ENCODE data around the gene AQP12B. TPM values are rescaled to one million over a fixed set of nuclear protein-coding genes. Genes with fewer than 3 reads are reported as not detected.

Gene AQP12B
- total and polyA plus RNA-seq, 7 experiments from 2014 or later = not detected

DNA sequence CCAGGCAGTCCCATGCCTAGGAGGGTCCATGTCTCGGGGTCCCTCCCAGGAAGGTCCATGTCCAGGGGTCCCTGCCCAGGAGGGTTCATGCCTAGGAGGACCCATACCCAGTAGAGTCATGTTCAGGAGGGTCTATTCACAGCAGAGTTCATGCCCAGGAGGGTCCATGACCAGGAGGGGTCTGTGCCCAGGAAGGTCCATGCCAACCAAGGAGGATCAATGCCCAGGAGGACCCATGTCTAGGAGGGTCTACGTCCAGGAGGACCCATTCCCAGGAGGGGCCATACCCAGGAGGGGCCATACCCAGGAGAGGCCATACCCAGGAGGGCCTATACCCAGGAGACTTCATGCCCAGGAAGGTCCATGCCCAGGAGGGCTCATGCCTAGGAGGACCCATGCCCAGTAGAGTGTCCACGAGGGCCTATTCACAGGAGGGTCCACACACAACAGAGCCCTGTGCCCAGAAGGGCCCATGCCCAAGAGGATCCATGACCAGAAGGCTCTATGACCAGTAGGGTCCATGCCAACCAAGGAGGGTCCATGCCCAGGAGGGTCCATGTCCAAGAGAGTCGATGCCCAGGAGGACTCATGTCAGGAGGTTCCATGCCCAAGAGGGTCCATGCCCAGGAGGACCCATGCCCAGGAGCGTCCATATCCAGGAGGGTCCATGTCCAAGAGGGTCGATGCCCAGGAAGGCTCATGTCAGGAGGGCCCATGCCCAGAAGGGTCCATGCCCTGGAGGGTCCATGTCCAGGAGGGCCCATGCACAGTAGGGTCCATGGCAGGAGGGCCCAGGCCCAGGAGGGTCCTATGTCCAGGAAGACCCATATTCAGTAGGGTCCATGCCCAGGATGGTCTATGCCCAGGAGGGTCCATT is 47.3 kb downstream of the AQP12B start:
- H3K9me3 ChIP-seq (ENCODE audit: control insufficient read depth in 2 of 3, low read length in 3 of 3) = peaks cover 0 to 8% (median 0%) of the 10 kb centered on the region in 3 experiments
- H3K27ac ChIP-seq (ENCODE audit: low read depth, low read length) = no peak overlapping the region
- H3K27me3 ChIP-seq (ENCODE audit: control insufficient read depth in 2 of 2, insufficient read depth in 2 of 2, low read length in 2 of 2) = no peaks in the 10 kb centered on the region
- Mint-ChIP-seq H3K27ac (peak overlapping the region in 1 of 9 donors; percentile 10), H3K9me3 (peaks cover 4 to 27% (median 16%) of the 10 kb centered on the region in 11 donors), H3K27me3 (peaks cover 0 to 4% (median 0%) of the 10 kb centered on the region in 5 donors), H3K4me3 (no peak overlapping the region), H3K4me1 (no peaks in the 10 kb centered on the region), H3K36me3 (peaks cover 0 to 35% (median 8%) of the 10 kb centered on the region in 5 donors)
- ATAC-seq = peak; percentile 24
- no peak for DNase-seq
- H3K4me3 ChIP-seq (ENCODE audit: low read length) = no peak overlapping the region
- peaks cover 0 to 3% (median 0%) of the 10 kb centered on the region in 3 experiments for H3K36me3 ChIP-seq (ENCODE audit: control insufficient read depth in 2 of 3, insufficient read depth in 3 of 3, low read length in 3 of 3)
- intact Hi-C loops (cut with micrococcal nuclease) = no loop called here
- CTCF ChIA-PET = no interaction called here
- POLR2A ChIA-PET = no interaction called here
- H3K4me1 ChIP-seq (ENCODE audit: control insufficient read depth in 2 of 2, insufficient read depth in 2 of 2, low read length in 2 of 2) = no peaks in the 10 kb centered on the region

DNA sequence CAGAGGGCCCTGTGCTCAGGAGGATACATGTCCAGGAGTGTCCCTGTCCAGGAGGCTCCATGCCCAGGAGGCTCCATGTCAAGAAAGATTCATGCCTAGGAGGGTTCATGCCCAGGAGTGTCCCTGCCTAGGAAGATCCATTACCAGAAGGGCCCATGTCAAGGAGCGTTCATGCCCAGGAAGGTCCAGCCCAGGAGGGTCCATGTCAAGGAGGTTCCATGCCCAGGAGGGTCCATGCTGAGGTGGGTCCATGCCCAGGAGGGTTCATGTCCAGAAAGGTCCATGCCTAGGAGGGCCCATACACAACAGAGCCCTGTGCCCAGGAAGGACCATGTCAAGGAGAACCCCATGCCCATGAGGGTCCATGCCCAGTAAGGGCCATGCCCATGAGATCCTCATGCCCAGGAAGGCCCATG is 50.4 kb downstream of the AQP12B start:
- Histone ChIP-seq H3K36me3 (ENCODE audit: control insufficient read depth in 2 of 3, insufficient read depth in 3 of 3, low read length in 3 of 3) (peaks cover 0 to 3% (median 0%) of the 10 kb centered on the region in 3 experiments), H3K27ac (ENCODE audit: low read depth, low read length) (no peak overlapping the region), H3K27me3 (ENCODE audit: control insufficient read depth in 2 of 2, insufficient read depth in 2 of 2, low read length in 2 of 2) (no peaks in the 10 kb centered on the region), H3K9me3 (ENCODE audit: control insufficient read depth in 2 of 3, low read length in 3 of 3) (peaks cover 0 to 8% (median 0%) of the 10 kb centered on the region in 3 experiments), H3K4me3 (ENCODE audit: low read length) (no peak overlapping the region), H3K4me1 (ENCODE audit: control insufficient read depth in 2 of 2, insufficient read depth in 2 of 2, low read length in 2 of 2) (peaks cover 2 to 12% of the 10 kb centered on the region in 2 donors)
- H3K9me3 Mint-ChIP-seq = peaks cover 4 to 27% (median 16%) of the 10 kb centered on the region in 11 donors
- ChIA-PET POLR2A (no interaction called here), CTCF (no interaction called here)
- peaks cover 0 to 9% (median 1%) of the 10 kb centered on the region in 7 donors for H3K4me1 Mint-ChIP-seq
- H3K36me3 Mint-ChIP-seq = peaks cover 0 to 35% (median 8%) of the 10 kb centered on the region in 5 donors
- ATAC-seq (no peak), DNase-seq (no peak)
- H3K4me3 Mint-ChIP-seq = no peak overlapping the region
- intact Hi-C loops (cut with micrococcal nuclease) = no loop called here
- no peaks in the 10 kb centered on the region for H3K27me3 Mint-ChIP-seq
- H3K27ac Mint-ChIP-seq = no peak overlapping the region

- no peak for ATAC-seq
- Histone ChIP-seq H3K27me3 (ENCODE audit: control insufficient read depth in 2 of 2, insufficient read depth in 2 of 2, low read length in 2 of 2) (no peaks in the 10 kb centered on the region), H3K27ac (ENCODE audit: low read depth, low read length) (no peak overlapping the region), H3K36me3 (ENCODE audit: control insufficient read depth in 2 of 3, insufficient read depth in 3 of 3, low read length in 3 of 3) (peaks cover 0 to 3% (median 0%) of the 10 kb centered on the region in 3 experiments), H3K4me3 (ENCODE audit: low read length) (no peak overlapping the region), H3K9me3 (ENCODE audit: control insufficient read depth in 2 of 3, low read length in 3 of 3) (peaks cover 0 to 8% (median 0%) of the 10 kb centered on the region in 3 experiments), H3K4me1 (ENCODE audit: control insufficient read depth in 2 of 2, insufficient read depth in 2 of 2, low read length in 2 of 2) (peaks cover 8 to 17% of the 10 kb centered on the region in 2 donors)
- peaks cover 0 to 15% (median 7%) of the 10 kb centered on the region in 7 donors for H3K4me1 Mint-ChIP-seq
- no peak for DNase-seq
- no peak overlapping the region for H3K4me3 Mint-ChIP-seq
- ChIA-PET POLR2A (no interaction called here), CTCF (no interaction called here)
- peaks cover 4 to 27% (median 16%) of the 10 kb centered on the region in 11 donors for H3K9me3 Mint-ChIP-seq
- H3K27me3 Mint-ChIP-seq = no peaks in the 10 kb centered on the region
- intact Hi-C loops (cut with micrococcal nuclease) = no loop called here
- H3K27ac Mint-ChIP-seq = no peak overlapping the region
- H3K36me3 Mint-ChIP-seq = peaks cover 0 to 35% (median 8%) of the 10 kb centered on the region in 5 donors
Measured at GRCh38 chr2:240631548-240632305, 51.0 kb downstream of the AQP12B start.

GRCh38 chr2:240630771-240631547 is 51.7 kb downstream of the AQP12B start:
- H3K36me3 ChIP-seq (ENCODE audit: control insufficient read depth in 2 of 3, insufficient read depth in 3 of 3, low read length in 3 of 3) = peaks cover 0 to 3% (median 0%) of the 10 kb centered on the region in 3 experiments
- Mint-ChIP-seq H3K27ac (no peak overlapping the region), H3K9me3 (peaks cover 4 to 27% (median 16%) of the 10 kb centered on the region in 11 donors), H3K4me3 (no peak overlapping the region), H3K4me1 (peaks cover 0 to 19% (median 12%) of the 10 kb centered on the region in 7 donors), H3K27me3 (no peaks in the 10 kb centered on the region), H3K36me3 (peaks cover 0 to 35% (median 8%) of the 10 kb centered on the region in 5 donors)
- no peak overlapping the region for H3K4me3 ChIP-seq (ENCODE audit: low read length)
- H3K9me3 ChIP-seq (ENCODE audit: control insufficient read depth in 2 of 3, low read length in 3 of 3) = peaks cover 0 to 8% (median 0%) of the 10 kb centered on the region in 3 experiments
- DNase-seq (no peak), ATAC-seq (no peak)
- ChIA-PET CTCF (no interaction called here), POLR2A (no interaction called here)
- H3K4me1 ChIP-seq (ENCODE audit: control insufficient read depth in 2 of 2, insufficient read depth in 2 of 2, low read length in 2 of 2) = peaks cover 12 to 25% of the 10 kb centered on the region in 2 donors
- no peak overlapping the region for H3K27ac ChIP-seq (ENCODE audit: low read depth, low read length)
- intact Hi-C loops (cut with micrococcal nuclease) = no loop called here
- no peaks in the 10 kb centered on the region for H3K27me3 ChIP-seq (ENCODE audit: control insufficient read depth in 2 of 2, insufficient read depth in 2 of 2, low read length in 2 of 2)

DNA sequence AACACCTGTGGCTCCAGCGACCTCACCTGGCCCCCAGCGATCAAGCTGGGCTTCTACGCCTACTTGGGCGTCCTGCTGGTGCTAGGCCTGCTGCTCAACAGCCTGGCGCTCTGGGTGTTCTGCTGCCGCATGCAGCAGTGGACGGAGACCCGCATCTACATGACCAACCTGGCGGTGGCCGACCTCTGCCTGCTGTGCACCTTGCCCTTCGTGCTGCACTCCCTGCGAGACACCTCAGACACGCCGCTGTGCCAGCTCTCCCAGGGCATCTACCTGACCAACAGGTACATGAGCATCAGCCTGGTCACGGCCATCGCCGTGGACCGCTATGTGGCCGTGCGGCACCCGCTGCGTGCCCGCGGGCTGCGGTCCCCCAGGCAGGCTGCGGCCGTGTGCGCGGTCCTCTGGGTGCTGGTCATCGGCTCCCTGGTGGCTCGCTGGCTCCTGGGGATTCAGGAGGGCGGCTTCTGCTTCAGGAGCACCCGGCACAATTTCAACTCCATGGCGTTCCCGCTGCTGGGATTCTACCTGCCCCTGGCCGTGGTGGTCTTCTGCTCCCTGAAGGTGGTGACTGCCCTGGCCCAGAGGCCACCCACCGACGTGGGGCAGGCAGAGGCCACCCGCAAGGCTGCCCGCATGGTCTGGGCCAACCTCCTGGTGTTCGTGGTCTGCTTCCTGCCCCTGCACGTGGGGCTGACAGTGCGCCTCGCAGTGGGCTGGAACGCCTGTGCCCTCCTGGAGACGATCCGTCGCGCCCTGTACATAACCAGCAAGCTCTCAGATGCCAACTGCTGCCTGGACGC is 52.5 kb downstream of the AQP12B start:
- H3K9me3 ChIP-seq (ENCODE audit: control insufficient read depth in 2 of 3, low read length in 3 of 3) = peaks cover 0 to 8% (median 0%) of the 10 kb centered on the region in 3 experiments
- H3K27me3 ChIP-seq (ENCODE audit: control insufficient read depth in 2 of 2, insufficient read depth in 2 of 2, low read length in 2 of 2) = no peaks in the 10 kb centered on the region
- no peak overlapping the region for H3K4me3 ChIP-seq (ENCODE audit: low read length)
- POLR2A ChIA-PET = no interaction called here
- Mint-ChIP-seq H3K27me3 (no peaks in the 10 kb centered on the region), H3K4me3 (no peak overlapping the region), H3K27ac (no peak overlapping the region), H3K4me1 (peaks cover 2 to 25% (median 18%) of the 10 kb centered on the region in 7 donors), H3K9me3 (peaks cover 4 to 27% (median 16%) of the 10 kb centered on the region in 11 donors), H3K36me3 (peaks cover 0 to 35% (median 8%) of the 10 kb centered on the region in 5 donors)
- DNase-seq = peak in 1 of 9 donors; percentile 5
- peaks cover 0 to 3% (median 0%) of the 10 kb centered on the region in 3 experiments for H3K36me3 ChIP-seq (ENCODE audit: control insufficient read depth in 2 of 3, insufficient read depth in 3 of 3, low read length in 3 of 3)
- no peak for ATAC-seq
- no peak overlapping the region for H3K27ac ChIP-seq (ENCODE audit: low read depth, low read length)
- peaks cover 16 to 33% of the 10 kb centered on the region in 2 donors for H3K4me1 ChIP-seq (ENCODE audit: control insufficient read depth in 2 of 2, insufficient read depth in 2 of 2, low read length in 2 of 2)
- CTCF ChIA-PET = no interaction called here
- intact Hi-C loops (cut with micrococcal nuclease) = no loop called here

Data from naive thymus-derived CD4-positive, alpha-beta T cell (primary cell).